Endometrial microvascular endothelial cells (primary cell): ENCODE measurements around the gene DLX5. TPM values are rescaled to one million over a fixed set of nuclear protein-coding genes. Genes with fewer than 3 reads are reported as not detected.

Experiments
- in situ Hi-C: cut with HindIII; loops from 2 replicates; pipeline ENCODE4 v1.10.0; 2017; ENCODE audit warnings: low sequenced_read_pairs, low pct_unique_long_range_greater_than_20kb; ENCODE audit errors: inconsistent ontology term
- total RNA-seq: library from RNA; depleted of rRNA; stranded (reverse); fragments of >200 nt; gene quantifications from one replicate; pipeline ENCODE4 v1.2.3, GENCODE V29; 2015; ENCODE audit errors: inconsistent ontology term

The DLX5 gene
- total RNA-seq, 1 donor from 2014 or later: not detected

- in situ Hi-C loops: no loop called here
Measured at GRCh38 chr7:97008275-97008917, 16.2 kb downstream of the DLX5 start.

GRCh38 chr7:97007583-97007861 is 17.1 kb downstream of the DLX5 start:
- in situ Hi-C loops: no loop called here

GRCh38 chr7:97006816-97007582 is 17.6 kb downstream of the DLX5 start:
- in situ Hi-C loops: no loop called here

GRCh38 chr7:97006055-97006815 is 18.4 kb downstream of the DLX5 start:
- in situ Hi-C loops: no loop called here

GRCh38 chr7:97005183-97006054 is 19.2 kb downstream of the DLX5 start, which contains the start of gene DLX6:
TSS of gene DLX6 (plus strand) at chr7:97005553. CDS start at chr7:97005978, 425 bp downstream.
- in situ Hi-C loops: no loop called here

GRCh38 chr7:97004247-97005182 is 20.1 kb downstream of the DLX5 start:
- in situ Hi-C loops: no loop called here

GRCh38 chr7:97003262-97004246 is 21.1 kb downstream of the DLX5 start:
- in situ Hi-C loops: no loop called here

GRCh38 chr7:97002555-97003261 is 21.9 kb downstream of the DLX5 start:
- in situ Hi-C loops: no loop called here

- in situ Hi-C loops: no loop called here
Measured at GRCh38 chr7:97001656-97002554, 22.7 kb downstream of the DLX5 start.

GRCh38 chr7:97001221-97001620 is 23.4 kb downstream of the DLX5 start:
- in situ Hi-C loops: no loop called here

- in situ Hi-C loops: no loop called here
Measured at GRCh38 chr7:96998744-96999143, 25.9 kb downstream of the DLX5 start.

- in situ Hi-C loops: no loop called here
Measured at GRCh38 chr7:96998333-96998732, 26.3 kb downstream of the DLX5 start.

GRCh38 chr7:96997512-96998032 is 27.1 kb downstream of the DLX5 start:
- in situ Hi-C loops: no loop called here

- in situ Hi-C loops: no loop called here
Measured at GRCh38 chr7:96996958-96997511, 27.6 kb downstream of the DLX5 start.
